Left lung (tissue), 10 donors: ENCODE data around the gene EFCAB8. TPM values are rescaled to one million over a fixed set of nuclear protein-coding genes. Genes with fewer than 3 reads are reported as not detected.

ENCODE experiments used
- ATAC-seq: fragments of 200-7000 bp; cut with Tn5 transposase; one replicate; pipeline ENCODE4 v1.9.1; 2020; ENCODE audit warnings: moderate library complexity
- DNase-seq, 4 donors: peaks; one replicate each; pipeline ENCODE4 v3.0.0-alpha.2; 2013 to 2020
- H3K27ac ChIP-seq, 2 donors: fragments of 200-600 bp; sonication (generic) in 1 of 2; one replicate each; pipeline versions ENCODE4 v1.5.0 to v1.8.0; 2020 to 2021
- H3K27me3 ChIP-seq, 2 donors: fragments of 200-600 bp; sonication (generic) in 1 of 2; one replicate each; pipeline versions ENCODE4 v1.5.0 to v1.8.0; 2020 to 2021
- H3K36me3 ChIP-seq, 2 donors: fragments of 200-600 bp; sonication (generic) in 1 of 2; one replicate each; pipeline versions ENCODE4 v1.5.0 to v1.8.0; 2020 to 2021
- H3K4me1 ChIP-seq, 2 donors: fragments of 200-600 bp; one replicate each; pipeline ENCODE4 v1.8.0; 2021
- H3K4me3 ChIP-seq, 2 donors: fragments of 200-600 bp; sonication (generic) in 1 of 2; one replicate each; pipeline versions ENCODE4 v1.5.0 to v1.8.0; 2020 to 2021; ENCODE audit warnings: mild to moderate bottlenecking in 1 of 2
- H3K9me3 ChIP-seq, 2 donors: fragments of 200-600 bp; sonication (generic) in 1 of 2; one replicate each; pipeline versions ENCODE4 v1.5.0 to v1.8.0; 2020 to 2021
- CTCF ChIP-seq, 2 donors: fragments of 200-600 bp; sonication (generic) in 1 of 2; IDR thresholded peaks; one replicate each; pipeline versions ENCODE4 v1.5.0 to v1.8.0; 2021; ENCODE audit warnings: antibody characterized with exemption in 2 of 2
- intact Hi-C, 2 donors: fragments of 100-400 bp; cut with DNase I; formaldehyde crosslinking; loops; one replicate each; pipeline versions ENCODE4 v1.11.2 to v1.14.2; 2022
- polyA plus RNA-seq, 6 donors: library from polyadenylated mRNA; unstranded; fragments of 120-200 nt; gene quantifications; one replicate each; pipeline ENCODE4 v1.2.1, GENCODE V29; 2013; ENCODE audit not compliant: insufficient read length in 6 of 6
- total RNA-seq, 2 donors: library from RNA; stranded (reverse); fragmentation: NEBNext Ultra II Directional; extraction: Animal tissue kit (Norgen Biotek cat#: 25700); gene quantifications; one replicate each; pipeline ENCODE4 v1.2.1, GENCODE V29; 2021
- donor health status: DM: no; HTN: yes; CAD: no.
- donor health status: DM: no; HTN: no; CAD: no.

EFCAB8 gene
- total and polyA plus RNA-seq, 8 donors = 0.07 to 1.0 (median 0.15) TPM; not detected in 1

- DNase-seq (no peak), ATAC-seq (no peak)
- no peaks in the 10 kb centered on the region for H3K4me1 ChIP-seq
- intact Hi-C loops = no loop called here
- no peaks in the 10 kb centered on the region for H3K27me3 ChIP-seq
- no peak for TF ChIP-seq CTCF (IDR thresholded peaks at IDR 0.05)
- H3K27ac ChIP-seq = no peak overlapping the region
- H3K36me3 ChIP-seq = no peaks in the 10 kb centered on the region
- H3K9me3 ChIP-seq = no peaks in the 10 kb centered on the region
- H3K4me3 ChIP-seq = no peak overlapping the region
Measured at GRCh38 chr20:32982617-32983458, 124.1 kb downstream of the EFCAB8 start.

- intact Hi-C loops = no loop called here
- Histone ChIP-seq H3K4me1 (no peaks in the 10 kb centered on the region), H3K36me3 (no peaks in the 10 kb centered on the region), H3K9me3 (no peaks in the 10 kb centered on the region), H3K27me3 (no peaks in the 10 kb centered on the region), H3K27ac (no peak overlapping the region), H3K4me3 (no peak overlapping the region)
- no peak for ATAC-seq
- TF ChIP-seq CTCF (IDR thresholded peaks at IDR 0.05) = no peak
- DNase-seq = no peak
Measured at GRCh38 chr20:32983459-32984112, 124.9 kb downstream of the EFCAB8 start.

- no peak for DNase-seq
- H3K36me3 ChIP-seq = no peaks in the 10 kb centered on the region
- intact Hi-C loops = no loop called here
- no peaks in the 10 kb centered on the region for H3K4me1 ChIP-seq
- no peak for ATAC-seq
- H3K4me3 ChIP-seq = no peak overlapping the region
- no peak overlapping the region for H3K27ac ChIP-seq
- no peak for TF ChIP-seq CTCF (IDR thresholded peaks at IDR 0.05)
- no peaks in the 10 kb centered on the region for H3K9me3 ChIP-seq
- no peaks in the 10 kb centered on the region for H3K27me3 ChIP-seq
Measured at GRCh38 chr20:32984196-32984595, 125.5 kb downstream of the EFCAB8 start.

GRCh38 chr20:32984631-32985354 lies 126.1 kb downstream of the EFCAB8 start:
- TF ChIP-seq CTCF (IDR thresholded peaks at IDR 0.05) = no peak
- no peaks in the 10 kb centered on the region for H3K9me3 ChIP-seq
- H3K36me3 ChIP-seq = no peaks in the 10 kb centered on the region
- H3K27me3 ChIP-seq = peaks cover 0 to 3% of the 10 kb centered on the region in 2 donors
- no peak overlapping the region for H3K4me3 ChIP-seq
- ATAC-seq (no peak), DNase-seq (no peak)
- intact Hi-C loops = no loop called here
- H3K27ac ChIP-seq = no peak overlapping the region
- no peaks in the 10 kb centered on the region for H3K4me1 ChIP-seq

- H3K4me1 ChIP-seq = no peaks in the 10 kb centered on the region
- TF ChIP-seq CTCF (IDR thresholded peaks at IDR 0.05) = no peak
- H3K36me3 ChIP-seq = no peaks in the 10 kb centered on the region
- intact Hi-C loops = no loop called here
- H3K27ac ChIP-seq = no peak overlapping the region
- H3K9me3 ChIP-seq = no peaks in the 10 kb centered on the region
- DNase-seq (no peak), ATAC-seq (no peak)
- peaks cover 0 to 9% of the 10 kb centered on the region in 2 donors for H3K27me3 ChIP-seq
- no peak overlapping the region for H3K4me3 ChIP-seq
Measured at GRCh38 chr20:32985596-32985995, 126.9 kb downstream of the EFCAB8 start.
